SK-N-SH (cell line): Measurements from ENCODE around the gene PTTG1IP. TPM values are rescaled to one million over a fixed set of nuclear protein-coding genes. Genes with fewer than 3 reads are reported as not detected.

Source experiments
- CTCF ChIA-PET: fragments of 300-600, 350-600 bp; formaldehyde crosslinking; extraction: SDS; loops from one replicate; lab custom pipeline; 2021; lab: Yijun Ruan, JAX
- POLR2A ChIA-PET: fragments of 350-600 bp; sonication (Branson Sonifier 250); formaldehyde crosslinking; extraction: SDS; loops from one replicate; lab custom pipeline; 2020; ENCODE audit warnings: antibody characterized with exemption, inconsistent platforms; lab: Yijun Ruan, JAX
- DNase-seq: peaks from one replicate; pipeline ENCODE4 v3.0.0; 2012
- H2AFZ ChIP-seq: fragments of 200-600 bp; sonication (generic); 2 replicates; pipeline ENCODE4 v1.8.1; 2016; ENCODE audit warnings: antibody characterized with exemption, mild to moderate bottlenecking, low read depth
- H3F3A ChIP-seq: fragments of 200-600 bp; sonication (generic); replicated peaks from 2 replicates; pipeline ENCODE3; 2016; ENCODE audit warnings: antibody characterized with exemption, mild to moderate bottlenecking; ENCODE audit not compliant: insufficient read depth
- H3K27ac ChIP-seq, 2 experiments: fragments of 200-500 bp in 1 of 2; fragments of 200-600 bp in 1 of 2; sonication (Bioruptor generic) in 1 of 2; sonication (generic), shearing (Covaris generic) in 1 of 2; 2 replicates each; pipeline versions ENCODE4 v1.5.1 to v1.6.1; 2014 to 2016; ENCODE audit warnings: low read depth in 2 of 2, inconsistent platforms in 1 of 2, low read length in 1 of 2, mild to moderate bottlenecking in 1 of 2, mixed read lengths in 1 of 2
- H3K27me3 ChIP-seq: fragments of 200-600 bp; sonication (generic), shearing (Covaris generic); 2 replicates; pipeline ENCODE4 v1.6.1; 2016; ENCODE audit warnings: mixed run types; ENCODE audit not compliant: insufficient read depth
- H3K36me3 ChIP-seq, 2 experiments: fragments of 200-500 bp in 1 of 2; fragments of 200-600 bp in 1 of 2; sonication (Bioruptor generic) in 1 of 2; sonication (generic) in 1 of 2; replicated peaks in 1 of 2; 2 replicates each; pipeline versions ENCODE3 to v1.5.1; 2014 to 2016; ENCODE audit warnings: low read length in 1 of 2, mild to moderate bottlenecking in 1 of 2; ENCODE audit not compliant: insufficient read depth in 2 of 2, control insufficient read depth in 1 of 2
- H3K4me1 ChIP-seq, 2 experiments: fragments of 200-500 bp in 1 of 2; fragments of 200-600 bp in 1 of 2; sonication (Bioruptor generic) in 1 of 2; sonication (generic), shearing (Covaris generic) in 1 of 2; 2 replicates each; pipeline versions ENCODE4 v1.5.1 to v1.6.1; 2014 to 2016; ENCODE audit warnings: low read depth in 1 of 2, low read length in 1 of 2, mixed run types in 1 of 2; ENCODE audit not compliant: insufficient read depth in 2 of 2, control insufficient read depth in 1 of 2
- H3K4me2 ChIP-seq: fragments of 200-600 bp; sonication (generic), shearing (Covaris generic); 2 replicates; pipeline ENCODE4 v1.6.1; 2017; ENCODE audit warnings: mixed run types
- H3K4me3 ChIP-seq, 2 experiments: fragments of 200-500 bp in 1 of 2; fragments of 200-600 bp in 1 of 2; sonication (Bioruptor generic) in 1 of 2; sonication (generic), shearing (Covaris generic) in 1 of 2; 2 replicates each; pipeline versions ENCODE4 v1.5.1 to v1.8.1; 2014 to 2016; ENCODE audit warnings: low read depth in 2 of 2, inconsistent platforms in 1 of 2, low read length in 1 of 2, mild to moderate bottlenecking in 1 of 2, mixed read lengths in 1 of 2, moderate library complexity in 1 of 2
- H3K79me2 ChIP-seq: fragments of 200-600 bp; sonication (generic); 2 replicates; pipeline ENCODE4 v1.8.1; 2017; ENCODE audit warnings: mild to moderate bottlenecking; ENCODE audit not compliant: insufficient read depth
- H3K9ac ChIP-seq: fragments of 200-600 bp; sonication (generic); 2 replicates; pipeline ENCODE4 v1.6.1; 2017; ENCODE audit warnings: mixed run types
- H3K9me2 ChIP-seq: fragments of 200-600 bp; sonication (generic); 2 replicates; pipeline ENCODE4 v1.6.1; 2017; ENCODE audit warnings: mixed run types
- H3K9me3 ChIP-seq: fragments of 200-600 bp; sonication (generic); 2 replicates; pipeline ENCODE4 v1.6.1; 2017; ENCODE audit warnings: mixed run types, mild to moderate bottlenecking, moderate library complexity
- H4K20me1 ChIP-seq: fragments of 200-600 bp; sonication (generic); 2 replicates; pipeline ENCODE4 v1.6.1; 2017; ENCODE audit warnings: mild to moderate bottlenecking, mixed run types; ENCODE audit not compliant: insufficient read depth
- ELF1 ChIP-seq: IDR thresholded peaks from 2 replicates; pipeline ENCODE4 v1.4.0; 2012
- EP300 ChIP-seq, 2 experiments: IDR thresholded peaks; 2 replicates each; pipeline versions ENCODE4 v1.4.0 to v1.6.1; 2012; ENCODE audit warnings: borderline replicate concordance in 1 of 2, low read depth in 1 of 2, low read length in 1 of 2
- EZH2phosphoT487 ChIP-seq: fragments of 200-600 bp; sonication (generic); IDR thresholded peaks from 2 replicates; pipeline ENCODE4 v1.6.1; 2017; ENCODE audit warnings: low read depth, mixed run types, mild to moderate bottlenecking, antibody characterized with exemption, moderate library complexity, borderline replicate concordance
- JUND ChIP-seq: IDR thresholded peaks from 2 replicates; pipeline ENCODE4 v1.4.0; 2012
- MEF2A ChIP-seq: IDR thresholded peaks from 2 replicates; pipeline ENCODE4 v1.4.0; 2012; ENCODE audit warnings: low read depth, borderline replicate concordance
- RAD21 ChIP-seq: IDR thresholded peaks from 2 replicates; pipeline ENCODE4 v1.6.1; 2012; ENCODE audit warnings: mild to moderate bottlenecking, low read length
- RFX5 ChIP-seq: IDR thresholded peaks from 2 replicates; pipeline ENCODE4 v1.6.1; 2012; ENCODE audit warnings: mild to moderate bottlenecking, improper control_type of control experiment, low read length
- SMC3 ChIP-seq: IDR thresholded peaks from 2 replicates; pipeline ENCODE4 v1.6.1; 2012; ENCODE audit warnings: low read depth, low read length, improper control_type of control experiment
- YY1 ChIP-seq: IDR thresholded peaks from 2 replicates; pipeline ENCODE4 v1.4.0; 2012; ENCODE audit warnings: low read depth, mild to moderate bottlenecking
- WGBS: methylation state at CpG from one replicate; pipeline ENCODE4 v1.1.6; 2017; ENCODE audit warnings: low lambda C conversion rate; 5-methylcytosine and 5-hydroxymethylcytosine counted together
- polyA plus RNA-seq, 3 experiments: library from polyadenylated mRNA; depleted of rRNA; stranded (reverse); fragments of >200 nt; gene quantifications; 2 replicates each; pipeline ENCODE4 v1.2.3, GENCODE V29; 2012
- TF ChIP-seq, protein P1 (sequence below): IDR thresholded peaks from 2 replicates; pipeline ENCODE4 v1.4.0; 2012; ENCODE audit warnings: low read depth, borderline replicate concordance

The PTTG1IP gene
- polyA plus RNA-seq, 1 of the 3 experiments (the other 2 are of a cell fraction) = 171 TPM

GRCh38 chr21:44918581-44919033 lies 45.1 kb upstream of the PTTG1IP start:
- H3K36me3 ChIP-seq = no peaks in the 10 kb centered on the region
- TF ChIP-seq EZH2phosphoT487 (no peak), RFX5 (no peak), JUND (no peak)
- no peaks in the 10 kb centered on the region for H3K9me2 ChIP-seq
- no peak overlapping the region for H3K9ac ChIP-seq
- no peak overlapping the region for H3K4me2 ChIP-seq
- 54% methylated on average over 13 of the region's 13 CpGs for WGBS
- H3K4me1 ChIP-seq = no peaks in the 10 kb centered on the region
- H4K20me1 ChIP-seq = no peaks in the 10 kb centered on the region
- ChIA-PET CTCF (interaction anchor here (0.9 to 1.0 kb wide), 2 partner anchors 27 to 119 kb away, joined by 3 read pairs; no protein-coding TSS in a partner anchor), POLR2A (no interaction called here)
- no peaks in the 10 kb centered on the region for H3K9me3 ChIP-seq
- H3K79me2 ChIP-seq = no peaks in the 10 kb centered on the region
- peaks cover 21% of the 10 kb centered on the region; the same call in 1 of the 2 replicates for H3K27me3 ChIP-seq
- no peak overlapping the region for H3K4me3 ChIP-seq
- no peaks in the 10 kb centered on the region for H3F3A ChIP-seq
- DNase-seq = no peak
- H2AFZ ChIP-seq = no peak overlapping the region
- no peak overlapping the region for H3K27ac ChIP-seq

- Histone ChIP-seq H3K9me3 (no peaks in the 10 kb centered on the region), H2AFZ (no peak overlapping the region), H4K20me1 (no peaks in the 10 kb centered on the region), H3K4me2 (no peak overlapping the region), H3K27ac (no peak overlapping the region), H3F3A (no peaks in the 10 kb centered on the region), H3K27me3 (peaks cover 21% of the 10 kb centered on the region; the same call in 1 of the 2 replicates), H3K9me2 (no peaks in the 10 kb centered on the region), H3K36me3 (no peaks in the 10 kb centered on the region), H3K79me2 (no peaks in the 10 kb centered on the region), H3K9ac (no peak overlapping the region), H3K4me1 (no peaks in the 10 kb centered on the region), H3K4me3 (no peak overlapping the region)
- ChIA-PET CTCF (interaction anchor here (0.6 to 0.9 kb wide), 2 partner anchors 26 to 118 kb away, joined by 3 read pairs; no protein-coding TSS in a partner anchor), POLR2A (no interaction called here)
- TF ChIP-seq MEF2A (no peak), ELF1 (no peak), EP300 (IDR thresholded peaks at IDR 0.05; ENCODE audit: borderline replicate concordance in 1 of 2, low read depth in 1 of 2, low read length in 1 of 2) (no peak), RAD21 (no peak), SMC3 (no peak), YY1 (no peak)
- TF ChIP-seq, protein P1, sequence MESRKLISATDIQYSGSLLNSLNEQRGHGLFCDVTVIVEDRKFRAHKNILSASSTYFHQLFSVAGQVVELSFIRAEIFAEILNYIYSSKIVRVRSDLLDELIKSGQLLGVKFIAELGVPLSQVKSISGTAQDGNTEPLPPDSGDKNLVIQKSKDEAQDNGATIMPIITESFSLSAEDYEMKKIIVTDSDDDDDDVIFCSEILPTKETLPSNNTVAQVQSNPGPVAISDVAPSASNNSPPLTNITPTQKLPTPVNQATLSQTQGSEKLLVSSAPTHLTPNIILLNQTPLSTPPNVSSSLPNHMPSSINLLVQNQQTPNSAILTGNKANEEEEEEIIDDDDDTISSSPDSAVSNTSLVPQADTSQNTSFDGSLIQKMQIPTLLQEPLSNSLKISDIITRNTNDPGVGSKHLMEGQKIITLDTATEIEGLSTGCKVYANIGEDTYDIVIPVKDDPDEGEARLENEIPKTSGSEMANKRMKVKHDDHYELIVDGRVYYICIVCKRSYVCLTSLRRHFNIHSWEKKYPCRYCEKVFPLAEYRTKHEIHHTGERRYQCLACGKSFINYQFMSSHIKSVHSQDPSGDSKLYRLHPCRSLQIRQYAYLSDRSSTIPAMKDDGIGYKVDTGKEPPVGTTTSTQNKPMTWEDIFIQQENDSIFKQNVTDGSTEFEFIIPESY = no peak
- 55% methylated on average over 5 of the region's 12 CpGs for WGBS
- DNase-seq = no peak
Observed at GRCh38 chr21:44918107-44918470, 44.6 kb upstream of the PTTG1IP start.
